Transverse colon (tissue), 4 donors: ENCODE results near the gene AMBP. TPM values are rescaled to one million over a fixed set of nuclear protein-coding genes. Genes with fewer than 3 reads are reported as not detected.

ENCODE experiments used
- DNase-seq: peaks from one replicate; pipeline ENCODE4 v3.0.0-alpha.2; 2019
- H3K27ac ChIP-seq, 4 donors: fragments of 200-600 bp; sonication (generic); 2 replicates each; pipeline ENCODE4 v1.5.1; 2016 to 2018; ENCODE audit warnings: inconsistent platforms in 4 of 4
- H3K27me3 ChIP-seq: fragments of 200-600 bp; sonication (generic); 2 replicates; pipeline ENCODE4 v1.5.1; 2017; ENCODE audit warnings: inconsistent platforms
- H3K36me3 ChIP-seq, 4 donors: fragments of 200-600 bp; sonication (generic); 2 replicates each; pipeline ENCODE4 v1.5.1; 2017 to 2019; ENCODE audit warnings: inconsistent platforms in 4 of 4
- H3K4me1 ChIP-seq, 4 donors: fragments of 200-600 bp; sonication (generic); 2 replicates each; pipeline ENCODE4 v1.5.1; 2017 to 2020; ENCODE audit warnings: inconsistent platforms in 4 of 4
- H3K4me3 ChIP-seq, 4 donors: fragments of 200-600 bp; sonication (generic); 1 replicate in 1 of 4; 2 replicates in 3 of 4; pipeline versions ENCODE4 v1.5.1 to v1.6.1; 2017 to 2019; ENCODE audit warnings: inconsistent platforms in 4 of 4
- H3K9me3 ChIP-seq, 2 donors: fragments of 200-600 bp; sonication (generic); 2 replicates each; pipeline ENCODE4 v1.5.1; 2017 to 2019; ENCODE audit warnings: inconsistent platforms in 2 of 2
- EP300 ChIP-seq: sonication (generic); formaldehyde crosslinking; IDR thresholded peaks from one replicate; pipeline ENCODE4 v1.6.1; 2017; ENCODE audit warnings: antibody characterized with exemption, low read depth
- POLR2A ChIP-seq: fragments of 450-650 bp; IDR thresholded peaks from one replicate; pipeline ENCODE4 v1.6.1; 2016; ENCODE audit warnings: antibody characterized with exemption, mild to moderate bottlenecking, moderate library complexity
- POLR2AphosphoS5 ChIP-seq, 3 donors: sonication (generic); formaldehyde crosslinking; IDR thresholded peaks; one replicate each; pipeline ENCODE4 v1.6.1; 2016; ENCODE audit warnings: antibody characterized with exemption in 3 of 3
- WGBS, 2 donors: methylation state at CpG; one replicate each; pipeline ENCODE4 v1.1.5; 2018; ENCODE audit warnings: low coverage in 1 of 2; 5-methylcytosine and 5-hydroxymethylcytosine counted together
- in situ Hi-C, 4 donors: fragments of 200-750 bp; cut with MboI; loops; one replicate each; pipeline versions ENCODE4 v1.15.0 to v1.15.1; 2017; ENCODE audit warnings: low sequenced_read_pairs in 3 of 4, low pct_ligation_motif_present in 1 of 4, low pct_unique_long_range_greater_than_20kb in 1 of 4
- intact Hi-C: fragments of 100-400 bp; cut with DNase I; formaldehyde crosslinking; loops from one replicate; pipeline ENCODE4 v1.15.1; 2023; ENCODE audit warnings: low total_unique reads
- total RNA-seq, 4 donors: library from RNA; depleted of rRNA; stranded (reverse); fragments of >200 nt; gene quantifications; one replicate each; pipeline ENCODE4 v1.1.0, GENCODE V29; 2016
- TF ChIP-seq, protein P1 (sequence below), 5 experiments: fragments of 200-600 bp in 3 of 5; fragments of 450-650 bp in 2 of 5; sonication (generic) in 3 of 5; IDR thresholded peaks; 1 replicate in 2 of 5; 2 replicates in 3 of 5; pipeline ENCODE4 v1.5.1; 2016 to 2017; ENCODE audit warnings: antibody characterized with exemption in 5 of 5, inconsistent platforms in 3 of 5, mild to moderate bottlenecking in 2 of 5, moderate library complexity in 1 of 5

Gene AMBP
- total RNA-seq, 4 donors from 2014 or later = 0.96 TPM; not detected in 3

DNA sequence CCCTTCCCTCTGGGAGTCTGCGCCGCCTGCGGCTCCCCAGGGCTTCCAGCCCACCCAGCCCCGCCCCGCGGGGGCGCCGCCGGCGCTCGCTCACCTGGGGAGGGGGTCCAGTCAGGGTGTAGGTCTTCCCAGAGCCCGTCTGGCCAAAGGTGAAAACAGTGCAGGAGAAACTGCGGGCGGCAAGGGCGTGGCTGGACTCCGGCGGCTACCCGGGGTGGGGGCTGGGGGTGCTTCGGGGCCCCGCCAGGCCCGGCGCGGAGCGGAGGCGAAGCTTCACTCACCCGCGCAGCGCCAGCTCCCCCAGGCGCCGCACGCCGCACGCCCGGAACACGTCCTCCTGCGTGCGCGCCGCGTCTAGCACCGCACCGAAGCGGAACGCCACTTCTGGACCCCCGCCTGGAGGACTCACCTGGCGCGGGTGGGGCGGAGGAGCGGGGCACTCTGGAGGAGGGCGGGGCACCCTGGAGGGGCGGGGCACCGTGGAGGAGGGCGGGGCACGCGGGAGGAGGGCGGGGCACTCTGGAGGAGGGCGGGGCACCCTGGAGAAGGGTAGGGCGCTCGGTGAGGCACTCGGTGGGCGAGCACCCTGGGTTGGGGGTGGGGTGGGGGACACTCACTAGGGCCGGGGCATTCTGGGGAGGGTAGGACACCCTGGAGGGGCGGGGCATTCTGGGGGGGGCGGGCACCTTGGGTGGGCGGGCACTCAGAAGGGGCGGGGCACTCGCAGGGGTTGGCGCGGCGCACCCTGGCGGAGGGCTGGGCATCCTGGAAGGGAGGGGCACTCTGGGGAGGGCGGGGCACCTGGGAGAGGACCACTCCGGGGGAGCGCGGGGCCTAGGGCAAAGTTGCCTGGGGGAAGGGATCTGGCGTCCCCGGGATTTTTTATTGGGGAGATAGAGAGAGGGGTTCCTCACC is 20.2 kb upstream of the AMBP start:
- Histone ChIP-seq H3K9me3 (peaks cover 0 to 4% of the 10 kb centered on the region in 2 donors), H3K36me3 (no peaks in the 10 kb centered on the region), H3K27ac (peak overlapping the region; percentile 60 to 82 (median 60)), H3K4me1 (peaks cover 5 to 22% (median 20%) of the 10 kb centered on the region in 4 donors), H3K27me3 (peaks cover 22% of the 10 kb centered on the region), H3K4me3 (peak overlapping the region; percentile 16 to 56 (median 40))
- WGBS, 2 donors = 26% methylated on average over 23 of the region's 77 CpGs; no CpG with 5 or more reads in 1 of the 2 donors
- peak; percentile 85 for DNase-seq
- TF ChIP-seq POLR2AphosphoS5 (IDR thresholded peaks at IDR 0.05) (peak in 2 of 3 donors; percentile 23 to 37), EP300 (no peak), POLR2A (peak; percentile 15)
- TF ChIP-seq, protein P1, sequence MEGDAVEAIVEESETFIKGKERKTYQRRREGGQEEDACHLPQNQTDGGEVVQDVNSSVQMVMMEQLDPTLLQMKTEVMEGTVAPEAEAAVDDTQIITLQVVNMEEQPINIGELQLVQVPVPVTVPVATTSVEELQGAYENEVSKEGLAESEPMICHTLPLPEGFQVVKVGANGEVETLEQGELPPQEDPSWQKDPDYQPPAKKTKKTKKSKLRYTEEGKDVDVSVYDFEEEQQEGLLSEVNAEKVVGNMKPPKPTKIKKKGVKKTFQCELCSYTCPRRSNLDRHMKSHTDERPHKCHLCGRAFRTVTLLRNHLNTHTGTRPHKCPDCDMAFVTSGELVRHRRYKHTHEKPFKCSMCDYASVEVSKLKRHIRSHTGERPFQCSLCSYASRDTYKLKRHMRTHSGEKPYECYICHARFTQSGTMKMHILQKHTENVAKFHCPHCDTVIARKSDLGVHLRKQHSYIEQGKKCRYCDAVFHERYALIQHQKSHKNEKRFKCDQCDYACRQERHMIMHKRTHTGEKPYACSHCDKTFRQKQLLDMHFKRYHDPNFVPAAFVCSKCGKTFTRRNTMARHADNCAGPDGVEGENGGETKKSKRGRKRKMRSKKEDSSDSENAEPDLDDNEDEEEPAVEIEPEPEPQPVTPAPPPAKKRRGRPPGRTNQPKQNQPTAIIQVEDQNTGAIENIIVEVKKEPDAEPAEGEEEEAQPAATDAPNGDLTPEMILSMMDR (IDR thresholded peaks at IDR 0.05) = no peak
- in situ Hi-C loops (loop anchor here in 1 of 4 donors (25.0 kb wide), 1 partner anchor 189 kb away; no protein-coding TSS in a partner anchor), intact Hi-C loops (no loop called here)

DNA sequence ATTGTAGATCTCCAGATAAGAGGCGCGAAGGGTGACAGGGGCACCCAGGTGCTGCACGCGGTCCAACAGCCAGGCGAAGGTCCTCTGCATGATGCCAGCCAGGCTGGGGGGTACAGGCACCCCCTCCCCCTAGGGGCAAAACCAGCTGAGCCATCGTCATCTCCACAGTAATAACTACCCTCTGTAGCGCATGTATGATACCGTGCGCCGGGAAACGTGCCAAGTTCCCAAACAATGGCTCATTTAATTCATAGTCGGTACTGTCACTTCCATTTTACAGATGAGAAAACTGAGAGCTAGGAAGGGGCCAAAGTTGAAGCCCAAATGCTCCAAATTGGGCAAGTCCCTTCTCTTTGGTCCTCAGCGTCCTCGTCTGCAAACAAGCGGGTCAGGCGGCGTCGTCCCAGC is 19.5 kb upstream of the AMBP start:
- H3K27me3 ChIP-seq = peaks cover 18% of the 10 kb centered on the region

DNA sequence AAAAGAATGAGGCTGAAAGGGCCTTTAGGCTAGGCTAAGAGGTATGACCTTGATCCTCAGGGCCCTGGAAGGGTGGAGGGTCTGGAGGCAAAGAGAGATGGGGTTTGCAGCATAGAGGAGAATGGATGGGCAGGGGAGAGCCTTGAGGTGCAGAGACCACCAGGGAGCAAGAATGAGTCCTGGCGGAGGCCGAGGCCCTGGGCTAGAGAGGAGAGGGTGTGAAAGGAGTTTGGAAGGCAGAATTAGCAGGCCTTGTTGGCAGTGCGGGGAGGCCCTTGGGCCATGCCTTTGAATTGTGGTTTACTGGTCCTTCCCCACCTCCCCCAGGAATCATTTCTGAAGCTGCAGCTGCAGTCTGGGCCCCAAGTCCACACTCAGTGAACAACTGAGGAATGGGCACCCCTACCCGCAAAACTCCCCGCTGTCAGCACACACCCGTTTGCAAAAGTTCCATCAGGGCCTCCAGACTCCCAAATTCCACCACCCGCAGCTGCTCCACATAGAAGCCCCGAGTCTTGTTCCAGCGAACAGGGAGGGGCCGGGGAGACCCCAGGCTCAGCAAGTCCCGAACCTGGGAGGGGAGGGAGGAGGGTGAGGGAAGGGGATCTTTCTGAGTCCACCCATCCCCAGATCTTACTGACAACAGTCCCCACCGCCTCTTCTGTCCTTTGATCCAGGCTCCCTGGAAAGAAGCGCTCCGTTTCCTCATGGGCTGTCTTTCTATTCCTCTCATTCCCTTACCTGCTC is 18.9 kb upstream of the AMBP start:
- Histone ChIP-seq H3K4me1 (peaks cover 5 to 22% (median 20%) of the 10 kb centered on the region in 4 donors), H3K4me3 (no peak overlapping the region), H3K36me3 (no peaks in the 10 kb centered on the region), H3K27me3 (peaks cover 18% of the 10 kb centered on the region), H3K27ac (peak overlapping the region in 1 of 4 donors; percentile 82), H3K9me3 (peaks cover 0 to 2% of the 10 kb centered on the region in 2 donors)
- in situ Hi-C loops (loop anchor here in 1 of 4 donors (25.0 kb wide), 1 partner anchor 190 kb away; no protein-coding TSS in a partner anchor), intact Hi-C loops (no loop called here)
- DNase-seq = no peak
- 51% methylated on average over 14 of the region's 14 CpGs; no CpG with 5 or more reads in 1 of the 2 donors for WGBS, 2 donors
- no peak for TF ChIP-seq POLR2A
- no peak for TF ChIP-seq POLR2AphosphoS5 (IDR thresholded peaks at IDR 0.05)
- TF ChIP-seq, protein P1 (IDR thresholded peaks at IDR 0.05) = no peak
- no peak for TF ChIP-seq EP300

More for the DNA sequence above, 19.5 kb upstream of the AMBP start:
- H3K9me3 ChIP-seq = peaks cover 0 to 4% of the 10 kb centered on the region in 2 donors
- H3K36me3 ChIP-seq = no peaks in the 10 kb centered on the region
- in situ Hi-C loops (loop anchor here in 1 of 4 donors (25.0 kb wide), 1 partner anchor 190 kb away; no protein-coding TSS in a partner anchor), intact Hi-C loops (no loop called here)
- WGBS, 2 donors = 26% methylated on average over 18 of the region's 18 CpGs; no CpG with 5 or more reads in 1 of the 2 donors
- TF ChIP-seq POLR2A (no peak), EP300 (no peak), POLR2AphosphoS5 (IDR thresholded peaks at IDR 0.05) (no peak)
- TF ChIP-seq, protein P1 (IDR thresholded peaks at IDR 0.05) = no peak
- H3K4me1 ChIP-seq = peaks cover 5 to 22% (median 20%) of the 10 kb centered on the region in 4 donors
- H3K4me3 ChIP-seq = peak overlapping the region; percentile 16 to 56 (median 40)
- DNase-seq = peak; percentile 72
- H3K27ac ChIP-seq = peak overlapping the region; percentile 48 to 82 (median 60)
